HTR-8/SVneo (cell line): Measurements from ENCODE around the gene PHPT1.
"Not testable (repeated sequence)": the region's sequence is repeated elsewhere in the genome, so short reads cannot be mapped to it uniquely, and the experiment has no call there.

Experiments
- DNase-seq: peaks from one replicate; pipeline ENCODE4 v3.0.0; 2011; ENCODE audit warnings: low spot score, mixed read lengths; ENCODE audit not compliant: insufficient read length
- FAIRE-seq: peaks from 2 replicates; lab custom pipeline; 2011; peaks lifted over from hg19 to GRCh38; lab: Jason Lieb, UNC

Gene PHPT1

GRCh38 chr9:136849038-136849959 is at the start of gene PHPT1:
TSS of gene PHPT1 (plus strand) at chr9:136849409. CDS start at chr9:136849431, 22 bp downstream.
- FAIRE-seq (peak; percentile 88), DNase-seq (peak; percentile 98)

DNA sequence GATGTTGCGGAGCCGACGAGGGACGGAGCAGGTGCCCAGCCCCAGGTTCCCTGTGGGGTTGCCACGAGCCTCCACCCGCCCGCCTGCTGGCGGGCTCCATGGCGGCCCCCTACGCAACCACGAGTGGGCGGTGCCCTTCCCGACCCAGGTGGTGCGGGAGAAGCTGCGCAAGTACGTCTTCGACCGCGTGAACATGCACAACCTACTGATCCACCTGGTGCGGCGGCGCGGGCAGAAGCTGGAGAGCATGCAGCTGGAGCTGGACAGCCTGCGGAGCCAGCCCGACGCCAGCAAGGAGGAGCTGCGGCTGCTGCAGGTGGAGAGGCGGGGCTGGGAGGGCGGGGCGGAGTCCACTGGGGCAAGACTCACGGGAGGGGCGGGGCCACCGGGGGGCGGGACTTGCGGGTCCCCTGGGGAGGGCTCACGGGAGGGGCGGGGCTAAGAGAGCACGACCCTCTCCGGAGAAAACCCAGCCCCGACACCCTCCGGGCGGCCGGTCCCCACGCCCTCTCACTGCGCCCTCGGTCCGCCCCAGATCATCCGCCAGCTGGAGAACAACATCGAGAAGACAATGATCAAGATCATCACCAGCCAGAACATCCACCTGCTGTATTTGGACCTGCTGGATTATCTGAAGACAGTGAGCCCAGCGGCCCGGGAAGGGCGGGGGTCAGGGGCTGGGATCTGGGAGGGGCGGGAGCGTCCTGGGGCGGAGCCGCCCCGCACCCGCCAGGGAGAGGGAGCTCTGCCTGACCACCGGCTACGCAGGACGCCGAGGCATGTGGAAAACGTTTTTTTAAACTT is 49.2 kb upstream of the PHPT1 start:
- DNase-seq, result peak; percentile 75
- FAIRE-seq, result no peak

GRCh38 chr9:136802321-136802720 is 46.9 kb upstream of the PHPT1 start:
- FAIRE-seq, result no peak
- no peak for DNase-seq

GRCh38 chr9:136803009-136803550 is 46.1 kb upstream of the PHPT1 start:
- not testable (repeated sequence) for FAIRE-seq, DNase-seq

DNA sequence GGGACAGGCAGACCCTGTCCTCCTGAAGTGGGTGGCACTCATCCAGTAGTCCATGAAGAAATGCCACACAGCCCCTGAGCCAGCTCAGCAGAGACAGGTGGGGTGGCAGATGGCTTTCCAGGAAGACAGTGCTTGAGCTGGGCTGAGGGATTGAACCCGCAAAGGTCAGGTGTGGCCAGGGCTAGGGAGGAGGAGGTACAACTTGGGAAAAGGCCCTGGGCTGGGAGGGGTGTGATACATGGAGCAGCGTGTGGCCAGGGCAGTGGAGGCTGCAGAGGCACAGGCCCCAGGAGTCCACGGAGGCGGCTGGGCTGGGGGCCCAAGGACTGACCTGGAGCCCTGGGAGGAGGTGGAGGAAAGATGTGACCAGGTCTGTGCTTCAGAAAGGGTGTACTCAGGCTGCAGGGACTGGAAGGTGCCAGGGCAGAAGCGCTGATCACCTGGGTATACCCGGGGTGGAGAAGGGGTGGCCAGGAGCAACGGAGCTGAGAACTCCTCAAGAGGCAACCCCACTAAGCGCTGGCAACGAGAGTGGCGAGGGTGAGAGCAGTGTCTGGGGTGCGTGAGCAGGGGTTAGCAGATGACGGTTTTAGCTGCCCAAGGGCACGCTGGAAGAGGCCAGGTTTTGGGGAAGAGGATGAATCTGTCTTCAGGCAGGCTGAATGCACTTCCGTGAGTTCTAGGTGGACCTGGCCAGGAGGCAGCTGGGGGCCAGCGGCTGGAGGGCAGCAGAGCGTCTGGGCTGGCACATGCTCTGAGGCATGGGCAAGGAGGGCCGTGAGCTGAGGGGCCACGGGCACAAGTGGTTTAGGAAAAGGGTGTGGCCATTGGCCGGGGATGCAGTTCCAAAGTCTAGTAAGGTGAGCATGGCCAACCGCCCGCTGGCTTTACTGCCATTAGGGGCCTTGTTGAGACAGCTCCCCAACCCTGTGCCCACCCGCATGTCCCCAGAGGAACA is 45.4 kb upstream of the PHPT1 start:
- FAIRE-seq, result no peak
- no peak for DNase-seq

DNA sequence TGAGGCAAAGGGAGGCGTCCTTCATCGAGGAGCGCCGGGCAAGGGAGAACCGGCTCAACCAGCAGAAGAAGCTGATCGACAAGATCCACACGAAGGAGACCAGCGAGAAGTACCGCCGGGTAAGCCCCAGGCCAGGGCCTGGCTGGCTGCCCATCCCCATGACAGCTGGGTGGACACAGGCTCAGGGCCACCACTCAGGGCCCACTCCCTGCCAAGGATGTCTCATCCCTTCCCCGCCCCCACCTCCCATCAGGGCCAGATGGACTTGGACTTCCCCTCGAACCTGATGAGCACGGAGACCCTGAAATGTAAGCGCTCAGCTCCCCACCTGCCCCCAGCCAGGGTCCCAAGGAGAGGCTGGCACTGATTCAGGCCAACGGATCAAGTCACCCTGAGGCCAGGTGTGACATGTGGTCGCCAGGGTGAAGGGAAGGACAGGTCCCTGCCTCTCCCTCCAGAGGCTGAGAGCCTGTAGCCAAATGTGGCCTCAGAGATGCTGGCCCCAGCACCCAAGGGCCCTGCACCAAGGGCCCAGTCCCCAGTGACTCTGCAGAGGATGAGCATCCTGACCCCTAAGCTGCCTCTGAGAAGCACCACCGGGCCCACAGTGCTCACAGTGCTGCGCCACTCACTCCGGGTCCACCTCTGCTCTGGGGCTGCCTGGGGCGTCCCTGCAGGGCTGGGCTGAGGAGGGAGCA is 44.6 kb upstream of the PHPT1 start:
- FAIRE-seq (no peak), DNase-seq (no peak)

- no peak for DNase-seq
- FAIRE-seq, result no peak
These were observed 43.9 kb upstream of the PHPT1 start for GRCh38 chr9:136805207-136805740.

GRCh38 chr9:136806067-136806466 is 43.1 kb upstream of the PHPT1 start:
- FAIRE-seq (no peak), DNase-seq (no peak)

DNA sequence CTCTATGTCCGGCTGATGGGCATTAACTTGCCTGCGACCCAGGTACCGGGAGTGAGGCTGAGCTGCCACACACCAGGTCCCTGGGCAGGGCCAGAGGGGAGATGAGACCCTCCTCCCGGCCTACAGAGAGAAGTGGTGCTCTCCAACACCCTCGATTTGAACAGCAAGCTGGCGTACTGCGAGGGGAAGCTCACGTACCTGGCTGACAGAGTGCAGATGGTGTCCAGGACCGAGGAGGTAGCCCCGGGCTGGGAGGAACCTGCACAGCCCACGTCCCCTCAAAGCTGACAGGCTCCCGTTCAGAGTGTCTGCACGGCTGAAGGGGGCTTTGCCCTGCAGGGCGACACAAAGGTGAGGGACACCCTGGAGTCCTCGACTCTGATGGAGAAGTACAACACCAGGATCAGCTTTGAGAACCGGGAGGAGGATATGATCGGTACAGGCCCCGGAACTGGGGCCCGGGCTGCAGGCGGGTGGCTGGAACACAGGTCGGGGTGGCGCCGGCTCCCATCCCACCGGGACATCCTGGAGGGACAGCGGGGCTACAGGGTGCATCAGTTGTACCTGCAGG is 42.5 kb upstream of the PHPT1 start:
- no peak for DNase-seq
- no peak for FAIRE-seq

DNA sequence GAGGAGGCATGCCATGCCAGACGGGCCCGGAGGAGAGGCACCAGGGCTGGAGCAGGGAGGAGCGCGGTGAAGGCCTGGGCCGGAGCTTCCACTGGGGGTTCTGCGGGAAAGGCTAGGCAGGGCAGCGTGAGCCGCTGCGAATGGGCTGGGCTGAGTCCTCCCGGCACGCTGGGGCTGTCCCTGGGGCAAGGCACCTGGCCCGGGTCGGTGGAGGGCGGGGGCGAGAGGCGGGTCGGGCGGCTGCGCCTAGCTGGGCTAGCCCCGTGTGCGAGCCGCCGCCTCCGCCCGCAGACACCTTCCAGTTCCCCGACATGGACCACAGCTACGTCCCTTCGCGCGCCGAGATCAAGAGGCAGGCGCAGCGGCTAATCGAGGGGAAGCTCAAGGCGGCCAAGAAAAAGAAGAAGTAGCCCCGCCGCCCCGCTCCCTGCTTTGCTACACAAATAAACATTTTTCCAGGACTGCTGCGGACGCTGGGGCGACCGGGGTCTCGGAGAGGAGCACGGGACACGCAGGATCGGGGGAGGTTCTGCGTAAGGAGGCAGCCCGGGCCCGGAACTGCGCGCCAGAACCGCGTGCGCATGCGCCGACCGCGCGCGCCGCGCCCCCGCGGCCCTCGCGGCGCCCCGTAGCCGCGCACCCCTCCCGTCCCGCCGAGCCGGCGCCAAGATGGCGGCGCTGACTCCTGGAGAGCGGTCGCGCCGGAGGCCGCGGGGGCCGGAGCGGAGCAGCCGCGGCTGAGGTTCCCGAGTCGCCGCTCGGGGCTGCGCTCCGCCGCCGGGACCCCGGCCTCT is 41.7 kb upstream of the PHPT1 start, which contains the start of gene RABL6:
Gene RABL6 (plus strand): TSS at position 668 of the 794 bp plus-strand sequence. CDS start 249 bp downstream, outside the sequence.
- DNase-seq, result peak; percentile 81
- peak; percentile 28 for FAIRE-seq

DNA sequence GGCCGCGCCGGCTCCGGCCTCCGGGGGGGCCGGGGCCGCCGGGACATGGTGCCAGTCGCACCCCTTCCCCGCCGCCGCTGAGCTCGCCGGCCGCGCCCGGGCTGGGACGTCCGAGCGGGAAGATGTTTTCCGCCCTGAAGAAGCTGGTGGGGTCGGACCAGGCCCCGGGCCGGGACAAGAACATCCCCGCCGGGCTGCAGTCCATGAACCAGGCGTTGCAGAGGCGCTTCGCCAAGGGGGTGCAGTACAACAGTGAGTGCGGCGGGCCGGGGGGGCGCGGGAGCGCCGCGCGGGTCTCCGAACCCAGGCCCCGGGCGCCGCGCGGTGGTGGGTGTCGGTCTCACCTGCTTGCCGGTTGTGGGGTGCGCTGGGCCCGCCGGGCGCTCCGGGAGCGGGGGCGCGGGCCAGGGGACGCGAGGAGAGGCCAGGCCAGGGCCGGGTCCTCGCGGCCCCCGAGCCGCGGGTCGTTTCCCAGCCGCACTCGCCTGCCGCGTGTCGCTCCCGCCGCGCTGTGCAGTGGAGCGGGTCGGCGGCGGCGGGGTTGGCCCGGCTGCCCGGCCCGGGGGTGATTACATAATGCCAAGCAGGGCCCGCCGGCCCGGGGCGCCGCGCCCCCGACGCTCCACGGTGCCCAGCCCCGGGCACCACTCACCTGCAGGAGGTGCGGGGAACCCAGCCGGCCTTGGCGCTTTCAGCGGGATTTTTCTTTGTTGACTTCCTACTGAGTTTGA is 41.0 kb upstream of the PHPT1 start:
- no peak for FAIRE-seq

GRCh38 chr9:136808806-136809158 is 40.4 kb upstream of the PHPT1 start:
- DNase-seq, result no peak
- no peak for FAIRE-seq

More for the DNA sequence above, 41.0 kb upstream of the PHPT1 start:
- no peak for DNase-seq

DNA sequence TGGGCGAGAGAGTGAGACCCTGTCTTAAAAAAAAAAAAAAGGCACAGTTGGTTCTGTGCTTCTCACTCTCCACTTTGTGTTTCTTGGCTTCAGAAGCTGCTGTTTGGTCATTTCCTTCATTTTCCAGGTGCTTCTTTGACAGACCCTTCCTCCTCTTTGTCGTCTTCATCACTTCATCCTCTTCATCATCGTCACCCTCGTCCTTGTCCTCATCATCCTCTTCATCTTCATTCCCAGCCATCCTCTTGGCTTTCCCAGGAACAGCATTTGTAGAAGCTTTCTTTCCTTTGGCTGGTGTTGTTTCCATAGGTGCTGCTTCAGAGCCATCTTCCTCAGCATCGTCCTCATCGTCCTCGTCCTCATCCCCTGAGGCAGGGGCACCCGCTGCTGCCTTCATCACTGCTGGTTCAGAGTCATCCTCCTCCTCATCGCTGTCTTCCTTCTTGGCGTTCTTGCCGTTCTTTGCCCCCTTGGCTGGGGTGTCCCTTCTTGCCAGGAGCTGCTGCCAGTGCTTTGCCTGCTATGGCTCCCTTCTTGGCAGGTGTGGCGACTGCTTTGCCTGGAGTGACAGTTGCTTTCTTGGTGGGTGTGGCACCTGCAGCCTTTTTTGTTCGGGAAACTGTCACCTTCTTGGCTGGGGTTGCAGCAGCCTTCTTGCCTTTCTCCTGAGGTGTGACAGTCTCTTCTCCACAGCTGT is 34.3 kb upstream of the PHPT1 start:
- FAIRE-seq, result no peak
- DNase-seq, result no peak

GRCh38 chr9:136815422-136815782 is 33.8 kb upstream of the PHPT1 start:
- FAIRE-seq (no peak), DNase-seq (no peak)

DNA sequence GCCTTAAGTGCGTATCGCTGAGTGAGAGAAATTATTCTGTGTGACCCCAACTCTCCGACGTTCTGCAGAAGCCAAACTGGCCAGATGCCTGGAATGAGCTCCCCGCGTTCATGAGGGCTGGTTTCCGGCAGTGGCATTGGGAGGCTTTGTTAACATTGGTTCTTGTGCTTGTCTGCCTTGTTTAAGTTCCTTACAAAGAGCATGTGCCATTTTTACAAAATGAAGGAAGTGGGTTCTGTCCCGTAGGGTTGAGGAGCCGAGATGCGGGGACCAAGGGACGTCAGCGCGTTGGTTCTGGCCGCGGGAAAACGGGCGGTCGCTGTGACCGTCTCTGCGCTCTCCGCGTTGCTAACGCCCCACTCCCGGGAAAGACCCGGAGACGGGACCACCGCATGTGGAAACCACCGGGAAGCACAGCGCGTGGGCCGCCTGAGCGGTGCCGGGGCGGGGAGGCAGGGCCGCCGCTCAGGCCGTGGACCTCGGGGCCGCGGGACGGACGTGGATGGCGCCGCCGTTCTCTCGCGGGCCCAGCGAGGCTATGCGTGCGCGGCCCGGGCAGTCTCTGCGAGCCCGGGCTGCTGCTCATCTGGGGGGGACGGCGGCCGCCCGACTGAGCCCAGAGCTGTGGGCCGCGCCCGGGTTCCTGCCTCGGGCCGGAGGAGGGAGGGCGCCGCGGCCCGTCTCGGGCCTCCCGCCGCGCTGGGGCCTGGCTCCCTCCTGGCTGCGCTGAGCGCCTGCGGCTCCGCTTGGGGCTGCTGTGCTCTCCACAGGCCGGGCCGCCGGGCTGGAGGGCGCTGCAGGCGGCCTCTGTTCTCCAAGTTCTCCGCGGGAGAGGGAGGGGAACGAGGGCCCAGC is 28.0 kb upstream of the PHPT1 start:
- FAIRE-seq (no peak), DNase-seq (no peak)
